NCI-H1105 treated with DMSO at 0.1 percent for 48 hours (cell line): Measurements from ENCODE around the gene RORC.

Experiments used
- DNase-seq: peaks from one replicate; lab custom pipeline; 2025; lab: John Stamatoyannopoulos, UW

RORC gene

DNA sequence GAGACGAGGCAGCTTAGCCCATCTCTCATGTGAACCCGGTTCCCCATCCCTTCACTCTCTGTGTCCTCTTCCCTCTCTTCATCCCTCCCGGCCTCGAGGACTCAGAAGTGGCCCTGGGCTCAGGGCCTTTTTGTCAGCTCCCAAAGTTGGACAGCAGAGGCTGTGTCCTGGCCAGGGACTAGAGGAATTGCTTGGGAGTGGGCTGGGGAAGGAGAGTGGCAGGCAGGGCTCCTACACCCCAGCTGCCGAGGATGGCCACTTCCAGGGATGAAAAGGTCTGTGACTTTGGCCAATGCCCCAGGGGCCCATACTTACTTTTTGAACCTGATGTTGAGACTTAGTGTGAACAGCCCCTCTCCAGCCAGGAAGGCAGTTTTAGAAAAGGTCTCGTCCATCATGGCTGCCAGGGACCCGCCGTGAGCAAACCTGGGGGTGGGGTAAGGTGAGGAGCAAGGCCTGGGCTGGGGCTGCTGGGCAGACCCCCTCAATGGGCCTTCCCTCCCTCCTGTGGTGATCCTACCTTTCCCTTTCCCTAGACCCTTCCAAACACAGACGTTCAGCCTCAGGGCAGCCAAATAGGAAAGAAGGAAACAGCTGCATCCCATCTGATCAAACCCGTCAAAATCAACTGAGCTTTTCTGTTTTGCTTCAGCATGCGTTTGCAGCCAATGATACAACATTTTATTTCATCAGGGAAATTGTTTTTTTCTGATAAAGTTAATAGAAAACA, 16.4 kb upstream of the RORC start:
- no peak for DNase-seq

DNA sequence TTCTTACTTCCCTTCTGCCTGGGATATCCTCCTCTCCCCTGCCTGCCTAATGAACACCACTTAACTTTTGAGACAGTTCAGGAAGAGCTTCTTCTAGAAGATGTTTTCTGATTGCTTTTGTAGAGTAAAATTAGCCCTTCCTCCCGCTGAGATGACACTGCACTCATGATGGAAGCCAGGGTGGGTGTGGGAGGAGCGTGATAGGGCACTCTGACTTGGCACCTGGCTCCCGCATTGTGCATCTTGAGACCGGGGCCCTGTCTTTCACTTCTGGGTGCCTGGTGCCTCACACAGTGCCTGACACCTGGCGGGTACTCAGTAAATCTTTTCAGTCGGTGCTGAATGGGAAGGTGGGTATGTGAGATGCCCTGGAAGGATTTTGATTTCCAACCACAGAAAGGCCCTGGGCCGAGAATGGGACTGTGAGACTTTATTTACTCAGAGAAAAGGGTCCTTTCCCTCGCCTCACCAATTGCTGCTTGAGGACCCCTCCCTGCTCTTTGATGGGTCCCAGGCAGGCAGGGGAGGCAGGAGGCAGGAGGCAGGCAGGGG, 15.2 kb upstream of the RORC start:
- DNase-seq = no peak

DNA sequence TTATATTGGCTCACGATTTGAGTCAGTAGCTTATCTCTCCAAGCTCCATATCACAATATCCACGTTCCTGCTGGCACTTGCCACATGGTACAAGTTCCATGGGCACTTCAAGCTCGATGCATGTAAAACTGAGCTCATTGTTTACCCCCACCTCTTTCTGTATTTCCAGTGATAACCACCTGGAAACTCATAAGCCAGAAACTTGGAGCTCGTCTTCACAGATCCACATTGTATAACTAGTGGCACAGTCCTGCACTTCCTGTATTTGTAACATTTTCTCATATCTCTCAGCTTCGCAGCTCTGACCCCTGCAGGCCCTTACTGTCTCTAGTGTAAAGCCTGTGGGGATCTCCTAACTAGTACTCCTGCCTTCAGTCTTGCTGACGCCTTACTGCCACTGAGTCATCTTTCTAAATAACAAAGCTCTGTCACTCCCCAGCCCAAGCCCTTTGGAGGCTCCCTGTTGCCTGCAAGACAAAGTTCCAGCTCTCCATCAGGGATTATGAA, 14.5 kb upstream of the RORC start:
- no peak for DNase-seq

DNA sequence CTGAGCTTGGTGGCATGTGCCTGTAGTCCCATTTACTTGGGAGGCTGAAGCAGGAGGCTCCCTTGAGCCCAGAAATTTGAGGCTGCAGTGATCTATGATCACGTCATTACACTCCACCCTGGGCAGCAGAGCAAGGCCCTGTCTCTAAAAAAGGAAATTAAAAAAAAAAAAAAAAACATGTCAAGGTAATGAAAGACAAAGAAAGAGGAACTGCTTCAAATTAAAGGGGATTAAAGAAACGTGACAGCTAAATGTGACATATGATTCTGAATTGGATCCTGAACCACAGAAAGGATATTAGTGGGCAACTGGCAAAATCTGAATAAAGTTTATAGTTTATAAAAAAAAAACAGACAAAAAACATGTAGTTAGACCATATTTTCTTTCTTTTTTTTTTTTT, 11.8 kb upstream of the RORC start:
- DNase-seq = no peak

DNA sequence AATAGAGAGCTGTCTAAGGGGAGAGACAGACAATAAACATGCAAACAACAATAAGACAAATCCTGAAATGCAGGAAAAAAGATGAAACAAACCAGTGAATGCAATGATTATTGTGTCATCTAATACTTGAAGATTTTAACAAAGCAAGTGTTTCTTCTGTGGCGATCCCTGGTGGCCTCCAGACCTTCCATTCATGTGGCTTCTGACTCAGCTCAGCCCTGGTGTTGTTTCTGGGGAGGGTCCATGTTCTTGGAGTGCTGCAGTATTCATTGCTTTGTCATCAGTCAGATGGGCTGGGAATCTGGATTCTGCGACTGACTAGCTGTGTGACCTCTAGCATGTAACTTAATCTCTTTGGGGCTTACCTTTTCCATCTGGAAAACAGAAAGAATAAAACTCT, 9.5 kb upstream of the RORC start:
- DNase-seq = no peak

DNA sequence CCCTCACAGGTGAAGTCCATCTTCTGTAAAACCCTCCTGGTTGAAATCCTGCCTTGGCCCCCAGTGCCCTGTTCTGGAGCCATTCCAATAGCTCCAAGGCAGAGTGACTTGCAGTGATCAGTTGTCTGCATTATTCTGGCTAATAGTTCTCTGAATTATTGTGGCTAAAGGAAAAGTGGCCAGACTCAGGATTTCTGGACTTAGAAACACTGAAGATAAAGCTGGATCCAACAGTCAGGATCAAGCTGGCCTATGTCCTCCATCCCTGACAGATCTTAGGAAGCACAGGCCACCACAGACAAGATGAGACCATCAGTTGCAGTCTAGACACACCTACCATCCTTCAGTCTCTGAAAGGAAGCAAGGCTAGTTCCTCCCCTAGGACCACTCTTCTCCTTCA, 8.8 kb upstream of the RORC start:
- peak; percentile 43 for DNase-seq

DNA sequence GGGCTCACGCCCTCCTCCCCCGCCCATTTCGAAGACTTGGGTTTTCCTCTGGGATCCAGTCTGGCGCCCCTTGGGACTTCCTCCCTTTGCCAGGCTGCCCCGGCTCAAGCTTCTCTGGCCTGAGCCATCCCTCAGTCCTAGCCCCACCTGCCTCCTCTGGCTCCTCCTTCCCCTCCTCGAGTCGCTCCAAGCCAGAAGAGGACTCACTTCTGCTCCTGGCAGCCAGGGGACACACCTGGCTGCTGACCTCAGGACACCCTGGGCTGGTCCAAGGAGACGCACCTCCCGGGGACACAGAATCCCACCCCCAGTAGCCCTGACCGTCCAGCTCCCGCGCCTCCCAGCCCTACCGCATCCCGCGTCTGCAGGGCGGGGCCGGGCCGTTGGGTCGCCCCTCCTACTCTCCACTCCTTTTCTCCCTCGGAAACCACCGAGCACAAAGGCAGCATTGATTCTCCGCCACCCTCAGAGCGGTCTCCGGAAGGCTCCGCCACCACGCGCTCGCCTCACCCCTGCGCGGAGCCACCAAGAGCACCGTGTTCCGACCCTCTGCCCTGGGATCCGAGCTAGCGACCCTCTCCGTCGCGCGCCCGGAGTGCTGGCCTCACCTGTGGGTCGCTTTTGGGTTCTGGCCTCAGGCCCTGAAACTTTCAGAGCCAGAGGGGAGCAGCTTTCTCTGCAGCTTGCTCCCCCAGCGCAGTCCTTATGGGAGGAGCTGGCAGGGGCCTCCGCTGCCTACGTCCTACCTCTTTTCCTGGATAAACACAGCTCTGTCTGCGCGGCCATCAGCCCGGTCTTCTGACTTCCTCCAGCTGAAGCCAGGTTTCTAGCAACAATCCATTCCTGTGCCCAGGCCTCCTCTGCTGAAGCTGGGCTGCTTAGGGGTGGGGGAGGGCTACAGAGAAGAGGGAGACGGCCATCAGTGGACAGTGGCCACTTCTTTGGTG, 8.1 kb upstream of the RORC start, which contains the start of gene C2CD4D:
TSS of gene C2CD4D (minus strand) at position 364 of the 947 bp plus-strand sequence. CDS start 831 bp downstream, outside the sequence.
- peak; percentile 78 for DNase-seq

DNA sequence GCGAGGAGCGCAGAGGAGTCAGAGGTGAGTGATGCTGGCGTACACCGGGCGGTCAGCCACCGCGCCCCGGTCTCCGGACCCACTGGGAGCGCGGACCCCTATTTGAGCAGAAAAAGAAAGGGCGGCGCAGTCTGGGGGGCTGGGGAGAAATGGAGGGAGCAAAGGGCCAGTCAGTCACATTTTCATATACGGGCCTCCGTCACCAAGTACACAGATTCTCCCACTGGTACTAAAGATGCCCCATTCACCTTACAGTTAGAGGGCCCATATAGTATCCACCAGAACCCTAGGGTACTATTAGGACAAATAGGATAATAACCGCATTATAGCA, 7.4 kb upstream of the RORC start:
- no peak for DNase-seq

DNA sequence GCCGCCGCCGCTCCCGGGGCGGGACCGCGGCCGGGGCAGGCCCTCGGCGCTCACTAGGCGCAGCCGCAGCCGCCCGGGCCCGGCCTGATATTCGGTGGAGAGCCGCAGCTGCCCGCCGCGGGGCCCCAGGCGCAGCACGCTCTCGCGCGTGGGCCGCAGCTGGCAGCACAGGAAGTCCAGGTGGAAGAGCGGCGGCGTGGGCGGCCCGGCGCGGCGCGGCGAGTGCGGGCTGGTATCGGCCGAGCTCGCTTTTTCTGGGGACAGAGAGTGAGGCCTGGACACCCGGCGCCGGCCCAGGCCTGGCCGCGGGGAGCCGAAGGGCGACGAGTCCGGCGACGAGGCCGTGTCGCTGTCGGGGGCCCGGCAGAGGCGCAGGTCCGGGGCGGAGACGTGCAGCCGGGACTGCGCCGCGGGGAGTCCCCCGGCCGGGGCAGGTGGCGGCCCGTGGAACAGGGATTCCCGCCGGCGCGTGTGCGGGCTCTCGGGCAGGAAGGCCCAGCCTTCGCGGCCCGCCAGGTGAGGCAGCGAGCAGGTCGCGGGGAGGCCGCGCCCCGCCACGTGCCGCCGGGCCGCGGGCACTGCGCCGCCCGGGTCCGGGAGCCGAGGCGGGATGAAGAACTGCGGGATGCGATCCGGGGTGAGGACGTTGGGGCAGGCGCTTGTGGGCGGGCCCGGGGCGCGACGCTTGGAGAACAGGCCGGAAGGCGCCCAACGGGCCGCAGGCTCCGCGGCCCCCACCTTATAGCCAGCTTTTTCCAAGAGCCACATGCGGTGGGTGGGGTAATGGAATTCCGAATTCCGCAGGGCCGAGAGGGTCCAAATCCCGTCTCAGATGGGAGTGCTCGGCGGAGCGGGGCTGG, 6.8 kb upstream of the RORC start:
- DNase-seq = no peak

DNA sequence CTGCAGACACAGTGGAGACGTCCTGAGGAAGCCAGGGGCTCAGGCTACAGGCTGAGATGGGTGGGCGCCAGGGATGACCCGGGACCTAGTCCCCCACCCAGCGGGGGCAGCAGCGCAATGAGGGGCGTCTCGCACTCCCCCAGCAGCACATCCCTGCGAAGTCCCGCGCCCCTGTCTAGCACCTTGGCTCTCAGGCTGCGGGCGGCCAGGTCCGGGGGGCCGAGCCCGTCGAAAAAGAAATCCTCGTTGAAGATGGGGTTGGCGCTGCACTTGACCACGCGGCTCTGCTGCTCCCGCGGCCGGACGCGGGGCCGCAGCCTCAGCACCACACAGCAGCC, 6.3 kb upstream of the RORC start:
- DNase-seq = no peak

DNA sequence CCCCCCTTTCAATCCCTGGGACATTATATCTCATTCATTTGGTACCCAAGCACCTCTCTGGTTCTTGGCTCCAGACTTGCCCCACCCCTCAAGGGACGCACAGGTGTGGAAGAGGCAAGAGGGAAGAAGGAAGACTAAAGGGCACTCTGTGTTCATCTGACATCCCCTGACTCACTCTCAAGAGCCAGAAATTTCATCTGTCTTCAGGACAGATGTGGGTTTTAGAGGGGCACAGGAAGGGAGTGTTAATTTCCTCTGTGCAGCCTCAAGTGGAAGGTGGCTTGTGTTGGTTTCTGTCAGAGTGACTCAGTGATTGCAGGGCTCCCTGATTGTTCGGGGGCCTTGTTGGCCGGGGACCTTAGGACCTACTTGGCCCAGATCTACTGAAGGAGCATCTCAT, 5.6 kb upstream of the RORC start:
- DNase-seq = no peak

DNA sequence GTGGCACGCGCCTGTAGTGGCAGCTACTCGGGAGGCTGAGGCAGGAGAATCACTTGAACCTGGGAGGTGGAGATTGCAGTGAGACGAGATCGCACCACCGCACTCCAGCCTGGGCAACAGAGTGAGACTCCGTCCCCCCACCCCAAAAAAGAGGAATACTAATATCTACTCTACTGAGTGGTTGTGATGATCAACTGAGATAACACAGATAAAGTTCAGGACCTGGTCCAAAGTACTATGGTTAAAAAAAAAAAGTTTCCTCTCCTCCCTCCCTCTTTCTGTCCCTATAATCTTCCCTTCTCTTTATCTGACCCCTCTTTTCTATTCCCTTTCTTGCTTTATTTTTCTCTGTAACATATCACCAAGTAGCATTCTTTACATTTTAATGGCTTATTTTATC, 4.0 kb upstream of the RORC start:
- no peak for DNase-seq

DNA sequence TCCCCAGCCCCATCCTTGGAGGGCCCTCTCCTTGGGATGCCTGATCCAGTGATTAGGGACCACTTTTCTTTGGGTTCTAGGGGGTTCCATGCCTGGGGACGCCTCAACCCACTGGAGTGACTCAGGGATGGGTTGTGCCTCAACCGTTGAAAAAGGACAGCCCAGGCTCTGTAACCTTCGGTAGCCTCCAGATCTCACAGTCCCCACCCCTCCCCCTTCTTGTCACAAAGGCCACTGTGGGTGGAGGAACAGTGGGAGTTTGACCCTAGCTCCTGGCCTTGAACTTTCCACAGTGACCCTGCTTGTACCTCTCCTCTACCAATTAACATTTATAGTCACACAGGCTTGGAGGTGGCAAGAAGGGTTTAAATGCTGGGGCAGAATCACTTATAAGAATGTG, 2.6 kb upstream of the RORC start:
- no peak for DNase-seq

DNA sequence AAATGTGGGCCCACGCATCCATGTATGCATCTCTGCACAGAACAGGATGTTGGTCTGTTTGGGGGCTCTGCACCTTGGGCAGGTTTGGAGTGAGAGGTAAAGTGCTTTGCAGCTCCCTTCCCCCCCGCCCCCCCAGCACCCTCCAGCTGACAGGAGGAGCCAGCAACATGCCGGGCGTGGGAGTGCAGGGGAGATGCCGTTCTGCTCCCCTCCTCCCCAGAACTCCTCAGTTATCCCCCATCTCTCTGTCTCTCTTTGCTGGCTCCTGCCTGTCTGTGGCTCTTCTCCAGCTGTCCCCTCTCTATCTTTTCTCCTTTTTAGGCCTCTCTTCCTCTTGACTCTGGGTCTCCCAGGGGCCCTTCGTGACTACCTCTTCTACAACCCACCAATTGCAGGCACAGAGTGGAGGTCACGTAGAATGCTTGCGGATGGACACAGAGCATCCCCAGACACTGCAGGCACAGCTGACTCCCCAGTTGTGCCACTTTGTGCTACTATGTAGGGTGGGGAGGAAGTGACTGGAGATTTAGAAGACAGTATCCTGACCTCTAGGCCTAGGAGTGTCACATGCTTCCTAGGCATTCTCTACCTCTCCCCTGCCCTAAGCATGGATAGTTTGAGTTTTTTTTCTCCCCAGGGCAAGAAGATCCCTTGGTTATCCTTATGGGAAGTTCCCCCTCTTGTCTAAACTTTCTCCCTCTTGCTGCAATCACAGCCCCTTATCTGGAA, 1.7 kb upstream of the RORC start:
- DNase-seq = no peak

DNA sequence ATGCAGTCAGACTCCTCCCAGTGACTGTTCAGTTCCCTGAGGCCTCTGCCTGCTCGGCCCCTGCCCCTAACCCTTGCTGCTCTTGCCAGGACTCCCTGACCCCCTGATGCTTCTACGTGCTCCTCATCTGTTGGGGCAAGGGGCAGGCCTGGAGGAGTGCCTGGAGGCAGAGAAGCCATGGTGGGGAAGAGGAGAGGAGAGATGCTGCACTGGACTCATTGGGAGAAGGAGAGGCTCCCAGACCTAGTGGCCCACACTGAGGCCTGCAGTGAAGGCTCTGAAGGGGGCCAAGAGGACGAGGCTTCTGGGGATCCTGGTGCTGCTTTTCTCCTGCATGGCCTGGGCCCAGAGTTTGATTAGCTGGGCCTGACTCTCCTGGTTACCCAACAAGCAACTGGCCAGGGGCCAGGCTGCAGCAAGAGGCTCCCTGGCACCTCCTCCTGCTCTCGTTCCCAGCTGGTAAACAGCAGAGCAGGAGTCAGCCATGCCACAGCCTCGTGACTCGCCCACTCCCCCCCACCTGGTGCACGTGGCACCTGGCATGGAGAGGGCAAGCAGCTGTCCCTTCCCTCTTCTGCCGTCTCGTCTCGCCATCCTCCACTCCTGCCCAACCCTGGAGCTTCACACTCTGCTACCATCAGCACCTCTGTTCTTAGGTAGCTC, 847 bp upstream of the RORC start:
- DNase-seq = peak; percentile 88

DNA sequence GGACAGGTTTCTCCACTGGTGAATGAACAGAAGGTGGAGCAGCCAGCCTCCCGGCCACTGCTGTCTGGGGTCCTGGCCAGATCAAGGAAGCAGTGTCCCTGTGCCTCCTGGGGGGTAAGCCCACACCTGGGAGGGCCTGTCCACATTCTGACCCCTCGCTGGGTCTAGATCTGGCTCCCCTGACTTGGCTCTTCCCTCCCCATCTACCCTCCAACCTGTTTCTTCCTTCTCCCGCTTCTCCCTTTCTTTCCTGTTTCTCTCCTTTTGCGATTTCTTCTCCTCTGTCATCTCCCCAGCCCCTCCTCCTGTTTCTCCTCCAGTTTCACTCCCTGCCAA, 378 bp downstream of the RORC start:
- no peak for DNase-seq

DNA sequence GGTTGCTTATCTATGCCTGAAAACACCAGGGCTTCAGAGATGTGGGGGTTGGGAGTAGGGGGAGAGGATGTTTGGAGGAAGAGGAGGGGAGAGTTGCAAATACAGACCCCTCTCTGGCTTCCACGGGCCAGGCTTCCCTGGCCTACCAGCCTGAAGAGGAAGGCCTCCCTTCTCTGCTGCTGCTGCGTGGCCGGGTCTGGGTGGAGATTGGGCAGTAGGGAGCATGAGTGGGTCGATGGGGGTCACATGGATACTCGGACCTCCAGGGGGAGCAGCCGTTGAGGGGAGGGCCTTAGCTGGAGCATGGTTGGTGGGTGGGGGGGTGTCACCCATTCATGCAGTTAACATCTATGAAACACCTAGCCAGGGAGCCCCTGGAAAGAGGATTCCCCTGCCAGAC, 1.5 kb downstream of the RORC start:
- DNase-seq = no peak

DNA sequence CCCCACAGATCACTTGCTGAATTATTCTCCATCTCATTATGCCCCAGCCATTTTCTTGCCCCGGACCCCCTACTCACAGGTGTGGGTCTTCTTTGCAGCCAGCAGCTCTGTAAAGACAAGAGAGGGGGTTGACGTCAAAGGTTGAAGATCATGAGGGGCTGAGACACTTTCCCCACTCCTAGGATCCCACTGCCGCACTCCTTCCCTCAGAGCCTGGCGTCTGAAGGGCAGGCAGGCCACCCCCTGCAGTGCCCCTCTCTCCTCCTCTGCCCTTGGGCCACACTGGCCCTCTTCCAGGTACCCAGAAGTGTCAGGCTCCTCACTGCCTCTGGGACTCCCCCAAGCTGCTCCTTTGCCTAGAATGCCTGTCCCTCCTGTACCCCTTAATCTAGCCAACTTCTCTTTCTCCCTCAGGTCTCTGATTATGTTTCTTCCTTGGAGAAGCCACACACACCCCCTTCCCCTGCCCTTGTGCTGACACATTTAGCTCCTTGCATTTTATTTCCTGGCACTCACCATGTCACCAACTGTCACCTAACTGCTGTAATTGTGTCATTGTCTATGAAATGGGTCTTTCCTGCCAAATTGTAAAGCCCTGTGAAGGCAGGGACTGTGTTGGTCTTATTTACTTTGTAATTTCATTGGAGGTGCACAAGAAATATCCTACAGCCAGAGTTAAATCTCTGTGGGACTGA, 2.1 kb downstream of the RORC start:
- no peak for DNase-seq

DNA sequence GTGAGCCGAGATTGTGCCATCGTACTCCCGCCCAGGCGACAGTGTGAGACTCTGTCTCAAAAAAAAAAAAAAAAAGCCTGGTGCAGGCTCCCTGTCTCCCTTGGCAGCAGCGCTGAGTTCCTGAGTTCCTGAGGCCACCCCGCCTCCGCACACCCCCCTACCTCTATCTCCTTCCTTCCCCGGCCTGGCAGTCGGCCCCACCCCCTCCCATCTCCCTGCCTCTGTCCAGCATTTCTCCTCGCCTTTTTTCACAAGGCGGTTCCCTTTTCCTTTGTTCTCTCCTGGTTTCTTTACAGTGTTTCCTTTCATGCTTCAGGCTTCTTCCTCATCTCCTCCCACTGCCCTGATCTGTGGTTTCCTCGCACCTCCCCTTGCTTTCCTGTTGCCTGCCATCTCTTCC, 2.7 kb downstream of the RORC start:
- DNase-seq = no peak

DNA sequence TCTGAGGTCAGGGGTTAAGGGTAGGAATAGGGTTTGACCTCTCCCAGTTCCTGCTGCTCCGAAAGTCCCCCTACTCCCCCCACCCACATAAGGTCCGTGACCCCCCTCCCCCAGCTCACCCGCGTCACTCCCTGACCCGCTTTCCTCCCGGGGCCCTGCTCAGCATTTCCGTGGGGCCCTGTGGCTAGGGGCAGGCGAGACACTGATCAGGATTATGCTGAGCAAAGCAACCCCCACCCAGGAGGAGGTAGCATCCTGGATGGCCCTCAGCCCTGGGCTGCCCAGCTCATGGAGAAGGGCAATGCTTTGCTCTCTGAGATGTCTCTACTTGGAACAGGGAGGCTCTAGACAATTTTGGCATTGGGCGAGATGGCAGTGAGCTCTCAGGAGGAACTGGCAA, 3.7 kb downstream of the RORC start:
- no peak for DNase-seq
